Esophagus squamous epithelium (tissue), 5 donors: ENCODE data around the gene KIAA1671. TPM values are rescaled to one million over a fixed set of nuclear protein-coding genes. Genes with fewer than 3 reads are reported as not detected.

Source experiments
- DNase-seq: peaks from one replicate; lab custom pipeline; 2025; lab: John Stamatoyannopoulos, UW
- H3K27ac ChIP-seq, 4 donors: fragments of 200-600 bp; sonication (generic); one replicate each; pipeline ENCODE4 v1.5.1; 2016 to 2019; ENCODE audit warnings: mild to moderate bottlenecking in 1 of 4
- H3K27me3 ChIP-seq, 4 donors: fragments of 200-600 bp; sonication (generic); 1 replicate in 3 of 4; 2 replicates in 1 of 4; pipeline versions ENCODE4 v1.5.1 to v1.6.0; 2017 to 2021; ENCODE audit warnings: antibody characterized with exemption in 1 of 4
- H3K36me3 ChIP-seq, 3 donors: fragments of 200-600 bp; sonication (generic); one replicate each; pipeline ENCODE4 v1.5.1; 2016 to 2019
- H3K4me1 ChIP-seq, 3 donors: fragments of 200-600 bp; sonication (generic); one replicate each; pipeline ENCODE4 v1.5.1; 2017 to 2019
- H3K4me3 ChIP-seq, 4 donors: fragments of 200-600 bp; sonication (generic); 1 replicate in 3 of 4; 2 replicates in 1 of 4; pipeline ENCODE4 v1.5.1; 2016 to 2019; ENCODE audit warnings: mild to moderate bottlenecking in 2 of 4, moderate library complexity in 1 of 4
- H3K9me3 ChIP-seq, 3 donors: fragments of 200-600 bp; sonication (generic); one replicate each; pipeline ENCODE4 v1.5.1; 2016 to 2019
- POLR2A ChIP-seq, 4 donors: fragments of 450-650 bp; IDR thresholded peaks; one replicate each; pipeline ENCODE4 v1.6.1; 2017; ENCODE audit warnings: antibody characterized with exemption in 4 of 4, mild to moderate bottlenecking in 4 of 4, moderate library complexity in 3 of 4
- WGBS, 2 donors: methylation state at CpG; one replicate each; pipeline ENCODE4 v1.1.5; 2018; 5-methylcytosine and 5-hydroxymethylcytosine counted together
- intact Hi-C: fragments of 100-400 bp; cut with DNase I; formaldehyde crosslinking; loops from one replicate; pipeline ENCODE4 v1.15.0; 2022
- total RNA-seq, 4 donors: library from RNA; depleted of rRNA; stranded (reverse); fragments of >200 nt; gene quantifications; one replicate each; pipeline ENCODE4 v1.1.0, GENCODE V29; 2016
- TF ChIP-seq, protein P1 (sequence below), 6 experiments: fragments of 450-650 bp in 4 of 6; fragments of 200-600 bp in 2 of 6; sonication (generic) in 2 of 6; IDR thresholded peaks; one replicate each; pipeline ENCODE4 v1.5.1; 2016 to 2019; ENCODE audit warnings: antibody characterized with exemption in 6 of 6, mild to moderate bottlenecking in 4 of 6, moderate library complexity in 4 of 6
- donor health status: DM: yes; HTN: yes; CAD: no.

KIAA1671 gene
- total RNA-seq, 4 donors from 2014 or later: 43.1 to 73.2 (median 47.5) TPM

DNA sequence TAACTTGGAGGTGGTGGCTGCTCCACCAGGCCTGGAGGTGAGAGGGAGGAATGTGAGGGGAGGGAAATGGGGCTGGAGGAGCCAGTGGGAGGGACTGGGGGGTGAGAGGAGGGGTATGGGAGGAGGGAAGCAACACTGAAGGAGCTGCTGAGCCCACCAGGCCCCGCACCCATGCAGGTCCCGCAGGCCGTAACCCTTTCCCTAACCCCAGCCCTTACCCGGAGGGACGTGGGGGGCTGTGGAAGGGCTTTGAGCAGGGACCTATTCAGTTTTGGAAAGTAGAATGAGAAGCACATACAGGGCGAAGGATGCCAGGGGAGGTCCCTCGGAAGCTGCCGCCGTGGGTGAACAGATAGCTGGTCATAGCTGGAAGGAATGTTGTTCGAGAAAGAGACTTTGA lies 213.3 kb downstream of the KIAA1671 start:
- Histone ChIP-seq H3K4me3 (no peak overlapping the region), H3K9me3 (no peaks in the 10 kb centered on the region), H3K27me3 (no peaks in the 10 kb centered on the region), H3K4me1 (peaks cover 24 to 95% (median 31%) of the 10 kb centered on the region in 3 donors), H3K27ac (peak overlapping the region in 3 of 4 donors; percentile 63 to 88 (median 78)), H3K36me3 (peaks cover 0 to 6% (median 5%) of the 10 kb centered on the region in 3 donors)
- no peak for DNase-seq
- intact Hi-C loops: loop anchor here (10.0 kb wide), 1 partner anchor 51 kb away; no protein-coding TSS in a partner anchor
- 93 to 94% methylated on average over 4 to 10 of the region's 10 CpGs for WGBS, 2 donors
- TF ChIP-seq, protein P1, sequence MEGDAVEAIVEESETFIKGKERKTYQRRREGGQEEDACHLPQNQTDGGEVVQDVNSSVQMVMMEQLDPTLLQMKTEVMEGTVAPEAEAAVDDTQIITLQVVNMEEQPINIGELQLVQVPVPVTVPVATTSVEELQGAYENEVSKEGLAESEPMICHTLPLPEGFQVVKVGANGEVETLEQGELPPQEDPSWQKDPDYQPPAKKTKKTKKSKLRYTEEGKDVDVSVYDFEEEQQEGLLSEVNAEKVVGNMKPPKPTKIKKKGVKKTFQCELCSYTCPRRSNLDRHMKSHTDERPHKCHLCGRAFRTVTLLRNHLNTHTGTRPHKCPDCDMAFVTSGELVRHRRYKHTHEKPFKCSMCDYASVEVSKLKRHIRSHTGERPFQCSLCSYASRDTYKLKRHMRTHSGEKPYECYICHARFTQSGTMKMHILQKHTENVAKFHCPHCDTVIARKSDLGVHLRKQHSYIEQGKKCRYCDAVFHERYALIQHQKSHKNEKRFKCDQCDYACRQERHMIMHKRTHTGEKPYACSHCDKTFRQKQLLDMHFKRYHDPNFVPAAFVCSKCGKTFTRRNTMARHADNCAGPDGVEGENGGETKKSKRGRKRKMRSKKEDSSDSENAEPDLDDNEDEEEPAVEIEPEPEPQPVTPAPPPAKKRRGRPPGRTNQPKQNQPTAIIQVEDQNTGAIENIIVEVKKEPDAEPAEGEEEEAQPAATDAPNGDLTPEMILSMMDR (IDR thresholded peaks at IDR 0.05): no peak
- no peak for TF ChIP-seq POLR2A (IDR thresholded peaks at IDR 0.05)

DNA sequence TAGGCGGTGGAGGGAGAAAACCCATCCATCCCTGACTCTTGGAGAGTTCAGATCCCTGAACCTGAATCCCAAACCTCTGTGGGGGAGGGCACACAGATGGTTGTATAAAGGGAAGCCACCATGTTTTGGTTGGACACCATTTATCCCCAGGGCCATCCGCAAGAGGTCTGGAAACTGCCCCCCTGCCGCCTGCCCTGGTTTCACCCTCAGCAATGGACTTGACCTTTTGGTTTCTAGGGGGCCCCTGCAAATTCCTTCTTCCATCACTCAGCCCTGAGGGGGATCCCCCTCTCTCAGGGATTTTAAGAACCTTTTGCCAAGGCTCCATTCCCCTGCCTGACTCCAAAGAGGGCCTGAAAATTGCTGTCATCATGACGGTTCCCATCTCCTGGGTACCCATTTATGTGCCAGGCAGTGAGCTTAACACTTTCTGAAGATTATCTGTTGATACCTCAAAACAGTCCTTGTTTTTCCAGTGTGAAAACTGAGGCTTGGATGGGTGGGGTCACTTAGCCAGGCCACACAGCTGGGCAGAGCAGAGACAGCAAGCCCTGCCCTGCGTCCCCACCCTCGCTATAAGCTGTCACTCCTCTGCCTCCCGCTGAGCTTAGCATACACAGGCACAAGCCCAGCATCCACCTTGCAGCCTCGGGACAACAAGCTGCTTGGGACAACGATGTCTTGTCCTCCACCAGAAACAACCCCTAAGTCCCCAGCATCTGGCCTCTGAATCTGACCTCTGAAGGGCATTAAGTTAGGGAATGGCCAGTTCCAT lies 213.9 kb downstream of the KIAA1671 start:
- intact Hi-C loops: loop anchor here (10.0 kb wide), 1 partner anchor 52 kb away; no protein-coding TSS in a partner anchor
- no peak for DNase-seq
- TF ChIP-seq, protein P1 (IDR thresholded peaks at IDR 0.05): no peak
- no peak for TF ChIP-seq POLR2A (IDR thresholded peaks at IDR 0.05)
- Histone ChIP-seq H3K27me3 (no peaks in the 10 kb centered on the region), H3K4me1 (peaks cover 24 to 90% (median 31%) of the 10 kb centered on the region in 3 donors), H3K27ac (peak overlapping the region; percentile 16 to 88 (median 70)), H3K4me3 (no peak overlapping the region), H3K9me3 (no peaks in the 10 kb centered on the region), H3K36me3 (peaks cover 0 to 13% (median 9%) of the 10 kb centered on the region in 3 donors)
- 51 to 69% methylated on average over 2 to 6 of the region's 9 CpGs for WGBS, 2 donors

DNA sequence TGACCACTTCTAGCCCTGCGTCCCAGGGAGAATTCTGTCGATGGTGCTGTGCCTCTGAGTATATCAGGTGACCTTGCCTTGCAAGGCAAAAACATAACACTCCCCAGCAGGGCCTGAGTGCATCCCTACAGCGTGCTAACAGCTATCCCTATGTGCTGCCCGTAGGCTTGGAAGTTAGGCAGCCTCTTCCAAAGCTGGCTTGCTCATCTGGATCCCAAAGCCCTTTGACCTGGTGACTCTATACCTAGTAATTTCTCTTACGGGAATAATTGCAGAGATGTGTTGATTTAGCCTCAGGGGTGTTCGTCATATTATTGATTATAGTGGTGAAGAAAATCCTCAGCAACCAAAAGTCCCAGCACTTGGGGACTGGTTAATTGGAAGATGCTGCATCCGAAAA lies 214.6 kb downstream of the KIAA1671 start:
- H3K9me3 ChIP-seq: no peaks in the 10 kb centered on the region
- peak overlapping the region; percentile 16 to 88 (median 70) for H3K27ac ChIP-seq
- intact Hi-C loops: loop anchor here (10.0 kb wide), 1 partner anchor 52 kb away; no protein-coding TSS in a partner anchor
- no peak overlapping the region for H3K4me3 ChIP-seq
- 39 to 45% methylated on average over 5 of the region's 7 CpGs for WGBS, 2 donors
- no peaks in the 10 kb centered on the region for H3K27me3 ChIP-seq
- no peak for TF ChIP-seq POLR2A (IDR thresholded peaks at IDR 0.05)
- TF ChIP-seq, protein P1 (IDR thresholded peaks at IDR 0.05): no peak
- peaks cover 0 to 19% (median 9%) of the 10 kb centered on the region in 3 donors for H3K36me3 ChIP-seq
- DNase-seq: no peak
- peaks cover 24 to 87% (median 31%) of the 10 kb centered on the region in 3 donors for H3K4me1 ChIP-seq

DNA sequence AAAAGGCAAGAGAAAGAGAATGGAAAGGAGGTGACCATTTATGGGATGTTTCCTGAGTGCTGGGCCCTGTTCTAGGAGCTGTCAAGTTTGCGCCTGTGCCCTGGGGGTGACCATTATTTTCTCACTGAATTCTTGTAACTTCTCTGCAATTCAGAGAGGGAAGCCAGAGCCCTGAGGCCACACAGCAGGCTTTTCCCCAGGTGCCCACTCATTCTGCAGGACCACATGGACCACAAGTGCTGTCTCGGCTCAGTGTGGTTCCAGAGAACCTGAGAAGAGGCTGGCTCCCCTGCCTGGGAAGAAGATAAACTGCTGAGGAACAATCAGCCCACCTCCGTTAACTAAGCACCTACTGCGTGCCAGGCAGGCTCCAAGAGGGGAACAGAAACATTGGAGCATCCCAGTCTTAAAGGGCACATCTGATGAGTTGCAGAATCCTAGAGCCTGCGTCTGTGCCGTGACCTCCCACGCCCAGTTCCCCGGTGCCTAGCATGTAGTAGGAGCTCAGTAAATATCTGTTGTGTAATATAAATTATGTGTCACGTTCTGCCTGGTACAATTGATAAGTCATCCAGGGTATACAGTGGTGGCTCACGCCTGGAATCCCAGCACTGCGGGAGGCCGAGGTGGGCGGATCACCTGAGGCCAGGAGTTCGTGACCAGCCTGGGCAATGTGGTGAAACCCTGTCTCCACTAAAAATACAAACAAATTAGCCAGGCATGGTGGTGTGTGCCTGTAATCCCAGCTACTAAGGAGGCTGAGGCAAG lies 215.5 kb downstream of the KIAA1671 start:
- 61 to 62% methylated on average over 10 to 11 of the region's 14 CpGs for WGBS, 2 donors
- intact Hi-C loops: loop anchor here (10.0 kb wide), 1 partner anchor 53 kb away; no protein-coding TSS in a partner anchor
- no peak overlapping the region for H3K4me3 ChIP-seq
- DNase-seq: no peak
- peak overlapping the region; percentile 17 to 88 (median 51) for H3K27ac ChIP-seq
- H3K9me3 ChIP-seq: no peaks in the 10 kb centered on the region
- no peaks in the 10 kb centered on the region for H3K27me3 ChIP-seq
- H3K36me3 ChIP-seq: peaks cover 0 to 28% (median 9%) of the 10 kb centered on the region in 3 donors
- H3K4me1 ChIP-seq: peaks cover 24 to 78% (median 31%) of the 10 kb centered on the region in 3 donors
- TF ChIP-seq, protein P1 (IDR thresholded peaks at IDR 0.05): no peak
- TF ChIP-seq POLR2A (IDR thresholded peaks at IDR 0.05): no peak
